B cell (primary cell): ENCODE measurements around the gene KMT2C.

Source experiments
- EZH2 ChIP-seq: IDR thresholded peaks from 2 replicates; pipeline ENCODE4 v1.6.1; 2012; ENCODE audit warnings: borderline replicate concordance, low read depth, mild to moderate bottlenecking, moderate library complexity, low read length; ENCODE audit not compliant: insufficient read depth, poor library complexity, severe bottlenecking
- TF ChIP-seq, protein P1 (sequence below): fragments of 200-600 bp; IDR thresholded peaks from one replicate; pipeline ENCODE4 v1.8.0; 2022; ENCODE audit warnings: antibody characterized with exemption, mild to moderate bottlenecking

DNA sequence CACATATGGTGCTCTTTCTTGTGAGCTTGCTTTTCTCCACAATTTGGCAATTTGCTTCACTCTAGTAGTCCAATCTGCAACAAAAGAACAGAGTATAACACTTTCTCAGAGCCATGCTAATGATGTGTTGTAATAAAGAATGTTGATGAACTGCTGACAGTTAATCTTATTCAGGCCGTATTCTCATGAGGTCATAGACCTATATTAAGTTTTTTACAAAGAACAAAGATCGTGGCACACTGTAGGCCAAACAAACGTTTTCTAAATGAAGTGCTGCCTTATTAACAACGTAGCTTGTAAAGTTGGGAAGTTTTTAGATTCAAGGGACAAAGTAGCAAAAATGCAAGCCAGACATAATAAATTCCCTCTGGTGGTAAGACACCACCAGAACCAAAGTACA, 250.2 kb downstream of the KMT2C start:
- TF ChIP-seq, protein P1, sequence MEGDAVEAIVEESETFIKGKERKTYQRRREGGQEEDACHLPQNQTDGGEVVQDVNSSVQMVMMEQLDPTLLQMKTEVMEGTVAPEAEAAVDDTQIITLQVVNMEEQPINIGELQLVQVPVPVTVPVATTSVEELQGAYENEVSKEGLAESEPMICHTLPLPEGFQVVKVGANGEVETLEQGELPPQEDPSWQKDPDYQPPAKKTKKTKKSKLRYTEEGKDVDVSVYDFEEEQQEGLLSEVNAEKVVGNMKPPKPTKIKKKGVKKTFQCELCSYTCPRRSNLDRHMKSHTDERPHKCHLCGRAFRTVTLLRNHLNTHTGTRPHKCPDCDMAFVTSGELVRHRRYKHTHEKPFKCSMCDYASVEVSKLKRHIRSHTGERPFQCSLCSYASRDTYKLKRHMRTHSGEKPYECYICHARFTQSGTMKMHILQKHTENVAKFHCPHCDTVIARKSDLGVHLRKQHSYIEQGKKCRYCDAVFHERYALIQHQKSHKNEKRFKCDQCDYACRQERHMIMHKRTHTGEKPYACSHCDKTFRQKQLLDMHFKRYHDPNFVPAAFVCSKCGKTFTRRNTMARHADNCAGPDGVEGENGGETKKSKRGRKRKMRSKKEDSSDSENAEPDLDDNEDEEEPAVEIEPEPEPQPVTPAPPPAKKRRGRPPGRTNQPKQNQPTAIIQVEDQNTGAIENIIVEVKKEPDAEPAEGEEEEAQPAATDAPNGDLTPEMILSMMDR, result no peak
- TF ChIP-seq EZH2, result no peak
